ENCODE results near the gene VAPA. TPM values are rescaled to one million over a fixed set of nuclear protein-coding genes. Genes with fewer than 3 reads are reported as not detected.

The VAPA gene
- total RNA-seq, 1 donor from 2014 or later, result 169 TPM

DNA sequence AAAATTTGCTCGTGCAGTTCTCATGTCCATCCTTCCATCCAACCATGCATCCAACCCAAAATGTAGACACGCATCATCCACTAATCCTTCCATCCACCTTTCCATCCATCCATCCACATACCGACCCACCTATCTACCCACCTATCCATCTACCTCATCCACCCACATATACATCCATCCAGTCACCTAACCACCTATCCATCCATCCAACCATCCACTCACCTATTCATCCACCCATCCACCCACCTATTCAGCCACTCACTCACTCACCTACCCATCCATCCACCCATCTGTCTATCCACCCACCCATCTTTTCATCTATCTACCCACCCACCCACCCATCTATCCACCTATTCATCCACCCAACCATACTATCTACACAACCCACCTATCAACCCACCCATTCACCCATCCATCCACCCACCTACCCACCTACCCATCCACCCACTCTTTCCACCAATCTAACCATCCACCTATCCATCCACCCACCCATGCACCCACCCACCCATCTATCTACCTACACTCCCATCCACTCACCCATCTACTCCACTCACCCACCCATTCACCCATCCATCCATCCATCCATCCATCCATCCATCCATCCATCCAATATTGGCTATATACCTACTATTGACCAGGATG lies 94.3 kb downstream of the VAPA start:
- no peak for TF ChIP-seq CTCF (conservative IDR thresholded peaks at IDR 0.05; ENCODE audit: low read depth, low read length)
- no peak overlapping the region for H3K4me3 ChIP-seq (ENCODE audit: low read depth, low read length)
- DNase-seq (ENCODE audit: low read depth), result no peak

Other genes with a start within 250 kb of the VAPA start
- gene RAB31, start 205.7 kb upstream of the VAPA start, total RNA-seq, result 17.7 and 31.2 TPM in 2 replicates
- not detected in 2 replicates for gene TXNDC2, start 28.0 kb upstream of the VAPA start, total RNA-seq

Measured in epithelial cell of proximal tubule (primary cell).